Measurements from ENCODE around the gene SPAG5. TPM values are rescaled to one million over a fixed set of nuclear protein-coding genes. Genes with fewer than 3 reads are reported as not detected.

The SPAG5 gene
- total RNA-seq, 1 donor from 2014 or later: 81.9 TPM

GRCh38 chr17:28575126-28575795 is 23.6 kb downstream of the SPAG5 start:
- intact Hi-C loops (cut with micrococcal nuclease): loop anchor here (10.0 kb wide), 2 partner anchors 350 to 380 kb away; partner anchors contain the start of gene PHF12
- H3K36me3 Mint-ChIP-seq (ENCODE audit: low read depth): peaks cover 38% of the 10 kb centered on the region
- no peaks in the 10 kb centered on the region for H3K9me3 Mint-ChIP-seq
- no peaks in the 10 kb centered on the region for H3K27me3 Mint-ChIP-seq (ENCODE audit: insufficient read depth)
- peaks cover 81% of the 10 kb centered on the region for H3K4me1 Mint-ChIP-seq (ENCODE audit: low read depth)
- DNase-seq (ENCODE audit: low spot score): no peak
- H3K27ac Mint-ChIP-seq: no peak overlapping the region
- peak overlapping the region; percentile 86 for H3K4me3 Mint-ChIP-seq

- Mint-ChIP-seq H3K4me3 (peak overlapping the region; percentile 26), H3K4me1 (ENCODE audit: low read depth) (peaks cover 80% of the 10 kb centered on the region), H3K36me3 (ENCODE audit: low read depth) (peaks cover 37% of the 10 kb centered on the region), H3K9me3 (no peaks in the 10 kb centered on the region), H3K27me3 (ENCODE audit: insufficient read depth) (no peaks in the 10 kb centered on the region), H3K27ac (no peak overlapping the region)
- no peak for DNase-seq (ENCODE audit: low spot score)
- intact Hi-C loops (cut with micrococcal nuclease): loop anchor here (5.0 to 10.0 kb wide), 3 partner anchors 88 to 380 kb away; partner anchors contain the start of genes PHF12, SDF2 and SUPT6H
Measured at GRCh38 chr17:28574526-28574925, 24.3 kb downstream of the SPAG5 start.

- peaks cover 77% of the 10 kb centered on the region for H3K4me1 Mint-ChIP-seq (ENCODE audit: low read depth)
- no peaks in the 10 kb centered on the region for H3K27me3 Mint-ChIP-seq (ENCODE audit: insufficient read depth)
- H3K27ac Mint-ChIP-seq: no peak overlapping the region
- intact Hi-C loops (cut with micrococcal nuclease): loop anchor here (5.0 to 10.0 kb wide), 3 partner anchors 88 to 381 kb away; partner anchors contain the start of genes PHF12, SDF2 and SUPT6H
- H3K9me3 Mint-ChIP-seq: no peaks in the 10 kb centered on the region
- no peak for DNase-seq (ENCODE audit: low spot score)
- H3K4me3 Mint-ChIP-seq: no peak overlapping the region
- peaks cover 35% of the 10 kb centered on the region for H3K36me3 Mint-ChIP-seq (ENCODE audit: low read depth)
Measured at GRCh38 chr17:28573966-28574480, 24.8 kb downstream of the SPAG5 start.

GRCh38 chr17:28573521-28573920 is 25.3 kb downstream of the SPAG5 start:
- no peaks in the 10 kb centered on the region for H3K27me3 Mint-ChIP-seq (ENCODE audit: insufficient read depth)
- peaks cover 33% of the 10 kb centered on the region for H3K36me3 Mint-ChIP-seq (ENCODE audit: low read depth)
- intact Hi-C loops (cut with micrococcal nuclease): loop anchor here (5.0 to 10.0 kb wide), 3 partner anchors 89 to 381 kb away; partner anchors contain the start of genes PHF12, SDF2 and SUPT6H
- H3K9me3 Mint-ChIP-seq: no peaks in the 10 kb centered on the region
- peaks cover 74% of the 10 kb centered on the region for H3K4me1 Mint-ChIP-seq (ENCODE audit: low read depth)
- peak overlapping the region; percentile 13 for H3K4me3 Mint-ChIP-seq
- H3K27ac Mint-ChIP-seq: no peak overlapping the region
- no peak for DNase-seq (ENCODE audit: low spot score)

GRCh38 chr17:28573040-28573380 is 25.8 kb downstream of the SPAG5 start:
- Mint-ChIP-seq H3K27me3 (ENCODE audit: insufficient read depth) (no peaks in the 10 kb centered on the region), H3K36me3 (ENCODE audit: low read depth) (peaks cover 34% of the 10 kb centered on the region), H3K4me1 (ENCODE audit: low read depth) (peaks cover 77% of the 10 kb centered on the region), H3K9me3 (no peaks in the 10 kb centered on the region), H3K27ac (peak overlapping the region; percentile 18), H3K4me3 (peak overlapping the region; percentile 94)
- intact Hi-C loops (cut with micrococcal nuclease): loop anchor here (5.0 to 10.0 kb wide), 3 partner anchors 89 to 382 kb away; partner anchors contain the start of genes PHF12, SDF2 and SUPT6H
- no peak for DNase-seq (ENCODE audit: low spot score)

GRCh38 chr17:28572259-28573039 is 26.4 kb downstream of the SPAG5 start:
- intact Hi-C loops (cut with micrococcal nuclease): loop anchor here (5.0 to 10.0 kb wide), 3 partner anchors 90 to 382 kb away; partner anchors contain the start of genes PHF12, SDF2 and SUPT6H
- peaks cover 38% of the 10 kb centered on the region for H3K36me3 Mint-ChIP-seq (ENCODE audit: low read depth)
- no peaks in the 10 kb centered on the region for H3K27me3 Mint-ChIP-seq (ENCODE audit: insufficient read depth)
- DNase-seq (ENCODE audit: low spot score): no peak
- peak overlapping the region; percentile 94 for H3K4me3 Mint-ChIP-seq
- peak overlapping the region; percentile 88 for H3K27ac Mint-ChIP-seq
- H3K9me3 Mint-ChIP-seq: no peaks in the 10 kb centered on the region
- peaks cover 82% of the 10 kb centered on the region for H3K4me1 Mint-ChIP-seq (ENCODE audit: low read depth)

GRCh38 chr17:28571361-28572122 is 27.3 kb downstream of the SPAG5 start, which contains the start of gene PIGS:
TSS of gene PIGS (minus strand) at chr17:28571524. CDS start at chr17:28571496, 28 bp downstream.
- H3K27ac Mint-ChIP-seq: peak within 1 kb of the TSS; percentile 88
- no peaks in the 10 kb centered on the region for H3K9me3 Mint-ChIP-seq
- H3K27me3 Mint-ChIP-seq (ENCODE audit: insufficient read depth): no peaks in the 10 kb centered on the region
- peaks cover 81% of the 10 kb centered on the region for H3K4me1 Mint-ChIP-seq (ENCODE audit: low read depth)
- intact Hi-C loops (cut with micrococcal nuclease): loop anchor here (1.0 to 10.0 kb wide), 7 partner anchors 8 to 383 kb away; partner anchors contain the start of genes BLTP2, PHF12, SDF2 and SPAG5
- peak within 1 kb of the TSS; percentile 94 for H3K4me3 Mint-ChIP-seq
- DNase-seq (ENCODE audit: low spot score): peak; percentile 91
- H3K36me3 Mint-ChIP-seq (ENCODE audit: low read depth): peaks cover 38% of the 10 kb centered on the region

GRCh38 chr17:28570716-28571360 is 28.0 kb downstream of the SPAG5 start:
- no peaks in the 10 kb centered on the region for H3K9me3 Mint-ChIP-seq
- H3K4me1 Mint-ChIP-seq (ENCODE audit: low read depth): peaks cover 74% of the 10 kb centered on the region
- H3K36me3 Mint-ChIP-seq (ENCODE audit: low read depth): peaks cover 36% of the 10 kb centered on the region
- H3K4me3 Mint-ChIP-seq: peak overlapping the region; percentile 94
- DNase-seq (ENCODE audit: low spot score): peak; percentile 45
- no peaks in the 10 kb centered on the region for H3K27me3 Mint-ChIP-seq (ENCODE audit: insufficient read depth)
- intact Hi-C loops (cut with micrococcal nuclease): loop anchor here (1.0 to 10.0 kb wide), 7 partner anchors 8 to 384 kb away; partner anchors contain the start of genes BLTP2, PHF12, SDF2 and SPAG5
- peak overlapping the region; percentile 86 for H3K27ac Mint-ChIP-seq

GRCh38 chr17:28569446-28569845 is 29.4 kb downstream of the SPAG5 start:
- H3K27me3 Mint-ChIP-seq (ENCODE audit: insufficient read depth): no peaks in the 10 kb centered on the region
- H3K9me3 Mint-ChIP-seq: no peaks in the 10 kb centered on the region
- no peak overlapping the region for H3K27ac Mint-ChIP-seq
- intact Hi-C loops (cut with micrococcal nuclease): no loop called here
- peaks cover 36% of the 10 kb centered on the region for H3K36me3 Mint-ChIP-seq (ENCODE audit: low read depth)
- H3K4me3 Mint-ChIP-seq: peak overlapping the region; percentile 94
- no peak for DNase-seq (ENCODE audit: low spot score)
- peaks cover 61% of the 10 kb centered on the region for H3K4me1 Mint-ChIP-seq (ENCODE audit: low read depth)

- Mint-ChIP-seq H3K4me1 (ENCODE audit: low read depth) (peaks cover 48% of the 10 kb centered on the region), H3K9me3 (no peaks in the 10 kb centered on the region), H3K27me3 (ENCODE audit: insufficient read depth) (no peaks in the 10 kb centered on the region), H3K36me3 (ENCODE audit: low read depth) (peaks cover 33% of the 10 kb centered on the region), H3K4me3 (peak overlapping the region; percentile 17), H3K27ac (peak overlapping the region; percentile 18)
- intact Hi-C loops (cut with micrococcal nuclease): no loop called here
- DNase-seq (ENCODE audit: low spot score): no peak
Measured at GRCh38 chr17:28567604-28568003, 31.2 kb downstream of the SPAG5 start.

- Mint-ChIP-seq H3K36me3 (ENCODE audit: low read depth) (peaks cover 39% of the 10 kb centered on the region), H3K27me3 (ENCODE audit: insufficient read depth) (no peaks in the 10 kb centered on the region), H3K9me3 (no peaks in the 10 kb centered on the region), H3K27ac (no peak overlapping the region), H3K4me1 (ENCODE audit: low read depth) (peaks cover 27% of the 10 kb centered on the region), H3K4me3 (no peak overlapping the region)
- no peak for DNase-seq (ENCODE audit: low spot score)
- intact Hi-C loops (cut with micrococcal nuclease): no loop called here
Measured at GRCh38 chr17:28563475-28563874, 35.4 kb downstream of the SPAG5 start.

GRCh38 chr17:28555022-28555421 is 43.8 kb downstream of the SPAG5 start:
- peaks cover 53% of the 10 kb centered on the region for H3K4me1 Mint-ChIP-seq (ENCODE audit: low read depth)
- no peak overlapping the region for H3K27ac Mint-ChIP-seq

More at GRCh38 chr17:28555022-28555421, 43.8 kb downstream of the SPAG5 start:
- Mint-ChIP-seq H3K36me3 (ENCODE audit: low read depth) (peaks cover 57% of the 10 kb centered on the region), H3K4me3 (no peak overlapping the region), H3K27me3 (ENCODE audit: insufficient read depth) (no peaks in the 10 kb centered on the region), H3K9me3 (no peaks in the 10 kb centered on the region)
- no peak for DNase-seq (ENCODE audit: low spot score)
- intact Hi-C loops (cut with micrococcal nuclease): no loop called here

Data from activated T-helper 1 cell treated with anti-CD3 and anti-CD28 coated beads, Interleukin-12 subunit alpha, Interleukin-12 subunit beta, Interleukin-2, Interleukin-4 antibody, amounts not matched to agents 30 ng/mL and 10 ng/mL and 1 ng/mL, durations not matched to agents 14 hours and 24 hours and 36 hours (primary cell).